Keratinocyte (primary cell): ENCODE data around the gene DLX1. TPM values are rescaled to one million over a fixed set of nuclear protein-coding genes. Genes with fewer than 3 reads are reported as not detected.
"Not testable (repeated sequence)": the region's sequence is repeated elsewhere in the genome, so short reads cannot be mapped to it uniquely, and the experiment has no call there.

ENCODE experiments used
- DNase-seq: peaks from one replicate; pipeline ENCODE4 v3.0.0-alpha.2; 2011; ENCODE audit warnings: low read depth, missing footprints, low spot score
- FAIRE-seq: peaks from 2 replicates; lab custom pipeline; 2011; peaks lifted over from hg19 to GRCh38; lab: Jason Lieb, UNC
- H2AFZ ChIP-seq: 2 replicates; pipeline ENCODE4 v1.6.0; 2012; ENCODE audit warnings: low read length, control low read depth, inconsistent platforms; ENCODE audit not compliant: control insufficient read depth
- H3K27ac ChIP-seq: 2 replicates; pipeline ENCODE4 v1.5.1; 2011; ENCODE audit warnings: low read length; ENCODE audit not compliant: control insufficient read depth, insufficient read depth
- H3K27me3 ChIP-seq: 3 replicates; pipeline ENCODE4 v1.6.0; 2011; ENCODE audit warnings: low read length; ENCODE audit not compliant: control insufficient read depth, insufficient read depth; ENCODE audit errors: extremely low read depth
- H3K36me3 ChIP-seq, 2 experiments: 2 replicates in 1 of 2; 3 replicates in 1 of 2; pipeline ENCODE4 v1.5.1; 2011; ENCODE audit warnings: low read length in 2 of 2, mild to moderate bottlenecking in 1 of 2; ENCODE audit not compliant: control insufficient read depth in 2 of 2, insufficient read depth in 2 of 2; ENCODE audit errors: extremely low read depth in 1 of 2
- H3K4me1 ChIP-seq: 3 replicates; pipeline ENCODE4 v1.5.1; 2011; ENCODE audit warnings: low read length; ENCODE audit not compliant: control insufficient read depth, insufficient read depth; ENCODE audit errors: extremely low read depth
- H3K4me2 ChIP-seq: 3 replicates; pipeline ENCODE4 v1.6.0; 2011; ENCODE audit warnings: low read depth, low read length; ENCODE audit not compliant: control insufficient read depth, insufficient read depth; ENCODE audit errors: extremely low read depth
- H3K4me3 ChIP-seq, 3 experiments: fragments of 200-600 bp in 1 of 3; sonication (generic) in 1 of 3; 2 replicates in 2 of 3; 3 replicates in 1 of 3; pipeline ENCODE4 v1.5.1; 2011 to 2016; ENCODE audit warnings: low read length in 3 of 3, mild to moderate bottlenecking in 3 of 3, control low read depth in 2 of 3, inconsistent platforms in 1 of 3, low read depth in 1 of 3, mixed read lengths in 1 of 3, mixed run types in 1 of 3, moderate library complexity in 1 of 3; ENCODE audit not compliant: control insufficient read depth in 2 of 3, insufficient read depth in 2 of 3; ENCODE audit errors: extremely low read depth in 1 of 3
- H3K79me2 ChIP-seq: 2 replicates; pipeline ENCODE4 v1.6.0; 2012; ENCODE audit warnings: low read length; ENCODE audit not compliant: control insufficient read depth, insufficient read depth
- H3K9ac ChIP-seq: 3 replicates; pipeline ENCODE4 v1.6.0; 2011; ENCODE audit warnings: low read length; ENCODE audit not compliant: control insufficient read depth, insufficient read depth; ENCODE audit errors: extremely low read depth
- H3K9me1 ChIP-seq: 3 replicates; pipeline ENCODE4 v1.6.0; 2011; ENCODE audit warnings: low read length; ENCODE audit not compliant: control insufficient read depth, insufficient read depth; ENCODE audit errors: extremely low read depth
- H3K9me3 ChIP-seq: 2 replicates; pipeline ENCODE4 v1.5.1; 2012; ENCODE audit warnings: low read depth, low read length; ENCODE audit not compliant: control insufficient read depth
- H4K20me1 ChIP-seq: 3 replicates; pipeline ENCODE4 v1.6.0; 2011; ENCODE audit warnings: low read length; ENCODE audit not compliant: control insufficient read depth, insufficient read depth; ENCODE audit errors: extremely low read depth
- EZH2 ChIP-seq: IDR thresholded peaks from one replicate; pipeline ENCODE4 v1.6.1; 2012; ENCODE audit warnings: inconsistent platforms, mild to moderate bottlenecking, low read length, moderate library complexity
- dilution Hi-C: fragments of 300-500 bp; cut with MboI; formaldehyde crosslinking; loops from one replicate; pipeline ENCODE4 v1.7.0; 2020; ENCODE audit warnings: low sequenced_read_pairs; ENCODE audit not compliant: extremely low pct_ligation_motif_present
- polyA plus RNA-seq, 5 experiments: library from polyadenylated mRNA; depleted of rRNA in 3 of 5; stranded (reverse) in 3 of 5; stranded (forward) in 1 of 5; unstranded in 1 of 5; fragments of >200 nt; gene quantifications; 1 replicate in 1 of 5; 2 replicates in 3 of 5; 3 replicates in 1 of 5; pipeline versions ENCODE4 v1.2.1 to v1.2.3, GENCODE V29; 2011 to 2012; ENCODE audit warnings: missing spikeins in 2 of 5, low read depth in 1 of 5, low replicate concordance in 1 of 5
- TF ChIP-seq, protein P1 (sequence below), 3 experiments: IDR thresholded peaks in 1 of 3; conservative IDR thresholded peaks in 1 of 3; optimal IDR thresholded peaks in 1 of 3; 2 replicates in 2 of 3; 3 replicates in 1 of 3; pipeline versions ENCODE3 to v1.5.1; 2011; ENCODE audit warnings: low read length in 3 of 3, mild to moderate bottlenecking in 3 of 3, moderate library complexity in 2 of 3, control low read depth in 1 of 3, inconsistent platforms in 1 of 3; ENCODE audit not compliant: insufficient read depth in 2 of 3; ENCODE audit errors: extremely low read depth in 1 of 3

Gene DLX1
- polyA plus RNA-seq, 1 donor (not counting 4 experiments of a cell fraction or from before 2014, with no cell fraction given) = 0.88 TPM

DNA sequence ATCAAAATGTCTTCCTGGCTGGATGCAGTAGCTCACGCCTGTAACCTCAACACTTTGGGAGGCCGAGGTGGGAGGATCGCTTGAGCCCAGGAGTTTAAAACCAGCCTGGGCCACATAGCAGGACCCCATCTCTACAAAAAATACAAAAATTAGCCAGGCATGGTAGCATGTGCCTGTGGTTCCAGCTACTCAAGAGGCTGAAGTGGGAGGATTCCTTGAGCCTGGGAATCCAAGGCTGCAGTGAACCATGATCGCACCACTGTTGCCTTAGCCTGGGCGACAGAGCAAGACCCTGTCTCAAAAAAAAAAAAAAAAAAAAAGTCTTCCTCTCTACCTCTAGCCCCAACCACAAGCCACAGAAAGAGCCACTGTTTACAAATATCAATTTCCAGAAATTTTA is 25.2 kb upstream of the DLX1 start:
- H3K9ac ChIP-seq, FAIRE-seq, DNase-seq, H3K27ac ChIP-seq, H3K36me3 ChIP-seq, H2AFZ ChIP-seq, dilution Hi-C loops, H3K79me2 ChIP-seq, H3K4me3 ChIP-seq, H3K4me2 ChIP-seq, H3K27me3 ChIP-seq, H3K9me1 ChIP-seq, H3K4me1 ChIP-seq, H3K9me3 ChIP-seq, H4K20me1 ChIP-seq: not testable (repeated sequence)

DNA sequence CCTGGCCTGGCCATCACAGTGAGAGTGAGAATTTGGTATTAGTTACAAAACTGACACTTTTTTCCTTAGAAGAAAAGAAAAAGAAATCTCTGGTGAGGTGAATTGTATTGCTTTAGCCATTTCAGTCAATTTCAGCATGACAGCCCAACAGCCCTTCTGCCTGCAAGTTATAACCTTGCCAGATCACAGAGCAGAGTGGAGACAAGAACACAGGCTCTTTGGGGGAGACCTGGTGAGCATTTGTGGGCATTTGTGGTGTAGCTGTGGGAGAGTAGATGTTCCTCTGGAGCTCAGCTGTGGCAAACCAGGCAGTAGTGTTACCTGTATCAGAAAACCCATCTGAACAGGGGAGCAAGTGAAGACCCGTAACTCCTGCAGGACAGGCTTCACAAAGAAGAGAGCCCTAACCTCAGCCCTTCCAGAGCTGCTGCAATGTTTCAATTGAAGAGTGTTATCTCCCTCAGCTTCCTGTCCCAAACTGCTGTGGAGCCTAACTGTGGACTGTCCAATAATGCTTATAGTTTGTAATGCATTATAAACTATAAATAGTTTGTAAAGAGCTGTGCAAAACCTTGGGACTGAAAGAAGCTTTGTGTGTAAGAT is 22.8 kb upstream of the DLX1 start:
- DNase-seq (no peak), FAIRE-seq (no peak)
- no peak overlapping the region for H3K9ac ChIP-seq
- H3K4me3 ChIP-seq = no peak overlapping the region
- H2AFZ ChIP-seq = no peak overlapping the region
- H3K9me1 ChIP-seq = no peaks in the 10 kb centered on the region
- no peak overlapping the region for H3K4me2 ChIP-seq
- H3K27me3 ChIP-seq = no peaks in the 10 kb centered on the region
- H3K79me2 ChIP-seq = no peaks in the 10 kb centered on the region
- no peaks in the 10 kb centered on the region for H3K36me3 ChIP-seq
- dilution Hi-C loops = no loop called here
- H3K9me3 ChIP-seq = no peaks in the 10 kb centered on the region
- no peak overlapping the region for H3K27ac ChIP-seq
- TF ChIP-seq, protein P1, sequence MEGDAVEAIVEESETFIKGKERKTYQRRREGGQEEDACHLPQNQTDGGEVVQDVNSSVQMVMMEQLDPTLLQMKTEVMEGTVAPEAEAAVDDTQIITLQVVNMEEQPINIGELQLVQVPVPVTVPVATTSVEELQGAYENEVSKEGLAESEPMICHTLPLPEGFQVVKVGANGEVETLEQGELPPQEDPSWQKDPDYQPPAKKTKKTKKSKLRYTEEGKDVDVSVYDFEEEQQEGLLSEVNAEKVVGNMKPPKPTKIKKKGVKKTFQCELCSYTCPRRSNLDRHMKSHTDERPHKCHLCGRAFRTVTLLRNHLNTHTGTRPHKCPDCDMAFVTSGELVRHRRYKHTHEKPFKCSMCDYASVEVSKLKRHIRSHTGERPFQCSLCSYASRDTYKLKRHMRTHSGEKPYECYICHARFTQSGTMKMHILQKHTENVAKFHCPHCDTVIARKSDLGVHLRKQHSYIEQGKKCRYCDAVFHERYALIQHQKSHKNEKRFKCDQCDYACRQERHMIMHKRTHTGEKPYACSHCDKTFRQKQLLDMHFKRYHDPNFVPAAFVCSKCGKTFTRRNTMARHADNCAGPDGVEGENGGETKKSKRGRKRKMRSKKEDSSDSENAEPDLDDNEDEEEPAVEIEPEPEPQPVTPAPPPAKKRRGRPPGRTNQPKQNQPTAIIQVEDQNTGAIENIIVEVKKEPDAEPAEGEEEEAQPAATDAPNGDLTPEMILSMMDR (optimal IDR thresholded peaks at IDR 0.05 in 1 of 3, IDR thresholded peaks at IDR 0.05 in 1 of 3, conservative IDR thresholded peaks at IDR 0.05 in 1 of 3; ENCODE audit: extremely low read depth in 1 of 3, insufficient read depth in 2 of 3, low read length in 3 of 3) = no peak
- no peak for TF ChIP-seq EZH2
- H3K4me1 ChIP-seq = no peaks in the 10 kb centered on the region
- no peaks in the 10 kb centered on the region for H4K20me1 ChIP-seq

DNA sequence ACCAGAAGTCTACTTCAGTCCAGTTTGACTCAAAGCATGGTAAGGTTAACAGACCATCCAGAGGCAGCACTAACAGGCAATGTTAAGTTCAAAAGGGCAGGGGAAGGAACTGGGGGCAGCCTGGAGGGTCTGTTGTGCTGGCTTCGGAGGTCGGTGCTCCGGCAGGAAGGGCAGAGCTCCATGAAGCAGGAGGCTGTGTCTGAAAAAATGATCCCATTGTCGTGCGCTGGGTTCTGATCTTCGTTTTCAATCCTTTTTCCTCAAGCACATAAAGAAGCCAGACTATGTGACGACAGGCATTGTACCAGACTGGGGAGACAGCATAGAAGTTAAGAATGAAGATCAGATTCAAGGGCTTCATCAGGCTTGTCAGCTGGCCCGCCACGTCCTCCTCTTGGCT is 21.9 kb upstream of the DLX1 start:
- DNase-seq (no peak), FAIRE-seq (no peak)
- H3K4me2 ChIP-seq = no peak overlapping the region
- H3K79me2 ChIP-seq = no peaks in the 10 kb centered on the region
- H3K4me3 ChIP-seq = no peak overlapping the region
- no peaks in the 10 kb centered on the region for H3K9me3 ChIP-seq
- H3K36me3 ChIP-seq = no peaks in the 10 kb centered on the region
- H3K27ac ChIP-seq = no peak overlapping the region
- no peaks in the 10 kb centered on the region for H3K9me1 ChIP-seq
- H4K20me1 ChIP-seq = no peaks in the 10 kb centered on the region
- H3K27me3 ChIP-seq = no peaks in the 10 kb centered on the region
- TF ChIP-seq, protein P1 (optimal IDR thresholded peaks at IDR 0.05 in 1 of 3, IDR thresholded peaks at IDR 0.05 in 1 of 3, conservative IDR thresholded peaks at IDR 0.05 in 1 of 3; ENCODE audit: extremely low read depth in 1 of 3, insufficient read depth in 2 of 3, low read length in 3 of 3) = no peak
- no peak for TF ChIP-seq EZH2
- dilution Hi-C loops = no loop called here
- H2AFZ ChIP-seq = no peak overlapping the region
- H3K9ac ChIP-seq = no peak overlapping the region
- H3K4me1 ChIP-seq = no peaks in the 10 kb centered on the region
